ENCODE data around the gene TIMP4.

Gene TIMP4

GRCh38 chr3:12147049-12147780 is 11.5 kb downstream of the TIMP4 start:
- DNase-seq (ENCODE audit: low read depth in 2 of 2), result no peak

GRCh38 chr3:12143949-12144504 is 14.7 kb downstream of the TIMP4 start:
- DNase-seq (ENCODE audit: low read depth in 2 of 2), result no peak

GRCh38 chr3:12142476-12142875 is 16.2 kb downstream of the TIMP4 start:
- no peak for DNase-seq (ENCODE audit: low read depth in 2 of 2)

GRCh38 chr3:12141350-12141749 is 17.4 kb downstream of the TIMP4 start:
- no peak for DNase-seq (ENCODE audit: low read depth in 2 of 2)

GRCh38 chr3:12139111-12139511 is 19.6 kb downstream of the TIMP4 start:
- peak in 1 of 2 donors; percentile 14 for DNase-seq (ENCODE audit: low read depth in 2 of 2)

GRCh38 chr3:12138044-12138443 is 20.7 kb downstream of the TIMP4 start:
- DNase-seq (ENCODE audit: low read depth in 2 of 2), result no peak

DNA sequence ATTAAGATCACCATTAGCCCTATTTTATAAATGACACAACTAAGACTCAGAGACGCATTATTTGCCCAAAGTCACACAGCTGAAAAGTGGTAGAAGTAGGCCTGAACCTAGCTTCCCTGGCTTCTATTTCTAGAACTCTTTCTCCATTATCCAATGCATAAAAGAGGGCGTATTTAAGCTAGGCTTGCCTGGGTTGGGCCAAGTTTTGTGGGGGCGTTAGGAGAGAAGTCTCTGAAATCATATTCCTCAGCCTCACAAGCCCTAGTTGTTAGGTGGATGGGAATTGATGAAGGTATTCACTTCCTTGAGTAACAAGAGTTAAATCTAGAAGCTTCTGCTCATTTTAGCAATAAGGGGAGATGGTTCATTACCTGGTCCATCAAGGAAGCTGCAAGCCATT is 22.3 kb downstream of the TIMP4 start:
- no peak for DNase-seq (ENCODE audit: low read depth in 2 of 2)

DNA sequence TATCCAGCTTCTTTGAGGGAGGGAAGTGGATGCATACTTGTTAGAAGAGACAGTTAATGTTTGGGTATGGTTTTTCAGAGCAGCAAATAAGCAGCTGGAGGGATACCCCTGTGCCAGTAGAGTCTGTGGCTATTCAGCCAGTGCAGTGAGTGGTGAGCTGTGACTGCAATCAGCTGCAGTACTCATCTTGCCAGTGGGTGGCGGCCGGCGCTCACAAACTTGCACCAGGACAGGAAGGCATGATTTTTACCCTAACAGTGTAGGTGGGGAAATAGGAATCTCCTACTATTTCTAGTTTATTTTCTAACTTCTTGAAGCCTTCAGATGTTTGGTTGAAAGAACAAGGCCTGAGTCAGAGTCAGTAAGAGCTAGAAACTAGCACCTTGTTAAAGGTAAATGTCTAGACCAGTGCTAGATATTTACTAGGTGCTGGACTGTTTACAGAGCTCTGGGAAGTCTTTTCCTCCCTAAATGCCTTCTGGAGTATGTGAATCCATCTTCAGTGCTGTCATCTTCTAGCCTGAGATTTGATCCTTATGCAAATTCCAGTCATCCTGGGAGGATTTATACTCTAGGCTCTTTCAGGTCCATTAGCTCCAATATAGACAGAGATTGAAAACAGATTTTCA is 23.6 kb downstream of the TIMP4 start:
- peak; percentile 45 to 59 for DNase-seq (ENCODE audit: low read depth in 2 of 2)

GRCh38 chr3:12132881-12133280 is 25.8 kb downstream of the TIMP4 start:
- DNase-seq (ENCODE audit: low read depth in 2 of 2), result no peak

- DNase-seq (ENCODE audit: low read depth in 2 of 2), result no peak
Observed at GRCh38 chr3:12131351-12132090, 27.2 kb downstream of the TIMP4 start.

- no peak for DNase-seq (ENCODE audit: low read depth in 2 of 2)
Observed at GRCh38 chr3:12127391-12127790, 31.3 kb downstream of the TIMP4 start.

DNA sequence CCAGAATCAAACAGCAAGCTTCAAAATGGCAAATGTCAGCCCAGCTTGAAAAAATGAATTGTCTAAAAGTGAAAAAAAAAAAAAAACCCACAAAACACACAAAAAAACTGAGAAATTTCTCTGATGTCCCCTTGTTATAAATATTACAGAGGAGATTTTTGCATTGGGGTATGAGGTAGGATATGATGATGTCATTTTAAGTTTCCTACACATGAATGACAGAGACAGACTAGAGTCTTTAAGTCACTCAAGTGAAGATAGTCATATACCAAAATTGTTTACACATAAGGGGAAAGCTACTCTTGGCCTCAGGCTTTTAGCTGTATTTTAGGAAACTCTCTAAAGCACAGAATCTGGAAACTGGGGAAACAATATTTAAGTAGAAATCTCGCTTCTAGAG is 32.9 kb downstream of the TIMP4 start:
- no peak for DNase-seq (ENCODE audit: low read depth in 2 of 2)

- DNase-seq (ENCODE audit: low read depth in 2 of 2), result no peak
Observed at GRCh38 chr3:12121466-12121865, 37.2 kb downstream of the TIMP4 start.

- no peak for DNase-seq (ENCODE audit: low read depth in 2 of 2)
Observed at GRCh38 chr3:12120374-12121140, 38.2 kb downstream of the TIMP4 start.

- DNase-seq (ENCODE audit: low read depth in 2 of 2), result no peak
Observed at GRCh38 chr3:12117473-12117872, 41.2 kb downstream of the TIMP4 start.

GRCh38 chr3:12116870-12117269 is 41.8 kb downstream of the TIMP4 start:
- DNase-seq (ENCODE audit: low read depth in 2 of 2), result no peak

- DNase-seq (ENCODE audit: low read depth in 2 of 2), result no peak
Observed at GRCh38 chr3:12115849-12116248, 42.9 kb downstream of the TIMP4 start.

- DNase-seq (ENCODE audit: low read depth in 2 of 2), result no peak
Observed at GRCh38 chr3:12115104-12115503, 43.6 kb downstream of the TIMP4 start.

- DNase-seq (ENCODE audit: low read depth in 2 of 2), result no peak
Observed at GRCh38 chr3:12114251-12114650, 44.5 kb downstream of the TIMP4 start.

- no peak for DNase-seq (ENCODE audit: low read depth in 2 of 2)
Observed at GRCh38 chr3:12107071-12107713, 51.5 kb downstream of the TIMP4 start.

All from stimulated activated CD8-positive, alpha-beta memory T cell treated with anti-CD3 and anti-CD28 coated beads, Interleukin-2, amount 100 ng/mL, for 48 hours (primary cell).